SJSA1 (cell line): ENCODE data around the gene DIP2C. TPM values are rescaled to one million over a fixed set of nuclear protein-coding genes. Genes with fewer than 3 reads are reported as not detected.

Experiments used
- total RNA-seq: library from RNA; depleted of rRNA; stranded (reverse); fragments of >200 nt; shearing (Covaris generic); gene quantifications from 2 replicates; pipeline ENCODE4 v1.2.3, GENCODE V29; 2014; rRNA removed

Gene DIP2C
- total RNA-seq, 1 experiment from 2014 or later: 17.5 TPM

Other genes with a start within 250 kb of the DIP2C start
- 37.8 and 47.7 TPM in 2 replicates for gene LARP4B, start 242.0 kb upstream of the DIP2C start, total RNA-seq